CD14-positive monocyte (primary cell): ENCODE data around the gene NDUFS2. TPM values are rescaled to one million over a fixed set of nuclear protein-coding genes. Genes with fewer than 3 reads are reported as not detected.

Experiments
- DNase-seq, 3 donors: peaks; one replicate each; pipeline ENCODE4 v3.0.0-alpha.2; 2011 to 2022
- H2AFZ ChIP-seq: 2 replicates; pipeline ENCODE4 v1.6.0; 2012; ENCODE audit warnings: mild to moderate bottlenecking, low read depth, low read length, inconsistent platforms; ENCODE audit not compliant: insufficient read depth, poor library complexity, severe bottlenecking
- H3K27ac ChIP-seq, 2 donors: 1 replicate in 1 of 2; 2 replicates in 1 of 2; pipeline ENCODE4 v1.5.1; 2012 to 2013; ENCODE audit warnings: low read length in 2 of 2, control low read depth in 1 of 2, inconsistent platforms in 1 of 2, low read depth in 1 of 2, mild to moderate bottlenecking in 1 of 2
- H3K27me3 ChIP-seq, 2 donors: one replicate each; pipeline versions ENCODE4 v1.6.0 to v1.6.1; 2011 to 2013; ENCODE audit warnings: low read length in 2 of 2; ENCODE audit not compliant: control insufficient read depth in 2 of 2, insufficient read depth in 2 of 2
- H3K36me3 ChIP-seq, 2 donors: replicated peaks in 1 of 2; 1 replicate in 1 of 2; 2 replicates in 1 of 2; pipeline versions ENCODE4 v1.5.1 to v1.6.1; 2012 to 2013; ENCODE audit warnings: low read length in 2 of 2, control low read depth in 1 of 2, inconsistent platforms in 1 of 2, mild to moderate bottlenecking in 1 of 2; ENCODE audit not compliant: insufficient read depth in 2 of 2, control insufficient read depth in 1 of 2
- H3K4me1 ChIP-seq, 2 donors: 1 replicate in 1 of 2; 2 replicates in 1 of 2; pipeline versions ENCODE4 v1.5.1 to v1.6.1; 2012 to 2013; ENCODE audit warnings: low read length in 2 of 2, control low read depth in 1 of 2, inconsistent platforms in 1 of 2, mild to moderate bottlenecking in 1 of 2, moderate library complexity in 1 of 2; ENCODE audit not compliant: insufficient read depth in 2 of 2, control insufficient read depth in 1 of 2
- H3K4me2 ChIP-seq: replicated peaks from 2 replicates; pipeline ENCODE3; 2012; ENCODE audit warnings: low read length, moderate library complexity, mild to moderate bottlenecking; ENCODE audit not compliant: poor library complexity, severe bottlenecking; ENCODE audit errors: extremely low read depth
- H3K4me3 ChIP-seq, 3 experiments: fragments of 200-600 bp in 1 of 3; sonication (generic) in 1 of 3; replicated peaks in 1 of 3; 1 replicate in 2 of 3; 2 replicates in 1 of 3; pipeline ENCODE4 v1.5.1; 2011 to 2013; ENCODE audit warnings: low read length in 3 of 3, mild to moderate bottlenecking in 3 of 3, control low read depth in 2 of 3, low read depth in 2 of 3, inconsistent platforms in 1 of 3, moderate library complexity in 1 of 3
- H3K79me2 ChIP-seq: 2 replicates; pipeline ENCODE4 v1.6.0; 2012; ENCODE audit warnings: mild to moderate bottlenecking, control low read depth, inconsistent platforms, low read length, moderate library complexity; ENCODE audit not compliant: insufficient read depth
- H3K9ac ChIP-seq: 2 replicates; pipeline ENCODE4 v1.6.0; 2017; ENCODE audit warnings: low read length, mild to moderate bottlenecking; ENCODE audit not compliant: insufficient read depth, poor library complexity, severe bottlenecking
- H3K9me3 ChIP-seq, 2 donors: replicated peaks in 1 of 2; 1 replicate in 1 of 2; 2 replicates in 1 of 2; pipeline versions ENCODE4 v1.5.1 to v1.6.1; 2012 to 2013; ENCODE audit warnings: low read length in 2 of 2, control low read depth in 1 of 2; ENCODE audit not compliant: control insufficient read depth in 1 of 2, insufficient read depth in 1 of 2
- H4K20me1 ChIP-seq: 2 replicates; pipeline ENCODE4 v1.6.0; 2012; ENCODE audit warnings: mild to moderate bottlenecking, low read length, control low read depth, moderate library complexity; ENCODE audit not compliant: insufficient read depth
- H3K27ac Mint-ChIP-seq, 7 donors: one replicate each; pipeline ENCODE4 v1.8.0; 2020; ENCODE audit warnings: mild to moderate bottlenecking in 7 of 7, mixed read lengths in 7 of 7, moderate library complexity in 6 of 7, inconsistent platforms in 2 of 7
- H3K27me3 Mint-ChIP-seq, 3 donors: one replicate each; pipeline ENCODE4 v1.8.0; 2021 to 2022; ENCODE audit warnings: low read depth in 3 of 3, mild to moderate bottlenecking in 3 of 3, mixed read lengths in 3 of 3, moderate library complexity in 3 of 3, inconsistent platforms in 1 of 3
- H3K36me3 Mint-ChIP-seq, 2 donors: one replicate each; pipeline ENCODE4 v1.8.0; 2020; ENCODE audit warnings: mixed read lengths in 2 of 2, inconsistent platforms in 1 of 2, mild to moderate bottlenecking in 1 of 2
- H3K4me1 Mint-ChIP-seq: one replicate; pipeline ENCODE4 v1.8.0; 2020; ENCODE audit warnings: mild to moderate bottlenecking, mixed read lengths
- H3K4me3 Mint-ChIP-seq, 2 donors: one replicate each; pipeline ENCODE4 v1.8.0; 2020; ENCODE audit warnings: mild to moderate bottlenecking in 2 of 2, mixed read lengths in 2 of 2, moderate library complexity in 1 of 2
- H3K9me3 Mint-ChIP-seq, 7 donors: one replicate each; pipeline ENCODE4 v1.8.0; 2020 to 2022; ENCODE audit warnings: mixed read lengths in 7 of 7, mild to moderate bottlenecking in 6 of 7, moderate library complexity in 6 of 7, inconsistent platforms in 2 of 7
- CTCF ChIP-seq: fragments of 200-600 bp; IDR thresholded peaks from one replicate; pipeline ENCODE4 v1.8.0; 2022; ENCODE audit warnings: antibody characterized with exemption, mild to moderate bottlenecking
- WGBS: methylation state at CpG from one replicate; pipeline ENCODE4 v1.1.5; 2013; ENCODE audit warnings: missing lambda C conversion rate; ENCODE audit not compliant: insufficient coverage; 5-methylcytosine and 5-hydroxymethylcytosine counted together
- intact Hi-C, 2 donors: fragments of 100-400 bp; cut with micrococcal nuclease; formaldehyde crosslinking; loops; one replicate each; pipeline versions ENCODE4 v1.15.0 to v1.15.1; 2023
- polyA plus RNA-seq, 3 donors: library from polyadenylated mRNA; depleted of rRNA in 1 of 3; unstranded in 2 of 3; stranded (reverse) in 1 of 3; fragments of 300-500 nt in 2 of 3; fragments of >200 nt in 1 of 3; fragmentation: Illumina TruSeq in 2 of 3; gene quantifications; 1 replicate in 2 of 3; 2 replicates in 1 of 3; pipeline ENCODE4 v1.2.3, GENCODE V29; 2012 to 2021

NDUFS2 gene
- polyA plus RNA-seq, 3 donors: 87.5 to 119 (median 101) TPM

- intact Hi-C loops: no loop called here
Observed at GRCh38 chr1:161222175-161223019, 20.2 kb downstream of the NDUFS2 start.

More at GRCh38 chr1:161222175-161223019, 20.2 kb downstream of the NDUFS2 start:
- no peak overlapping the region for H3K4me2 ChIP-seq
- Mint-ChIP-seq H3K4me3 (no peak overlapping the region), H3K36me3 (peaks cover 55 to 61% of the 10 kb centered on the region in 2 donors), H3K4me1 (peaks cover 76% of the 10 kb centered on the region), H3K27me3 (peaks cover 0 to 3% (median 1%) of the 10 kb centered on the region in 3 donors), H3K27ac (peak overlapping the region; percentile 17 to 85 (median 58)), H3K9me3 (peaks cover 0 to 2% (median 0%) of the 10 kb centered on the region in 7 donors)
- H4K20me1 ChIP-seq: peaks cover 61% of the 10 kb centered on the region
- no peaks in the 10 kb centered on the region for H3K27me3 ChIP-seq
- TF ChIP-seq CTCF: no peak
- H2AFZ ChIP-seq: no peak overlapping the region
- peaks cover 26 to 57% of the 10 kb centered on the region in 2 donors for H3K36me3 ChIP-seq
- no peak for DNase-seq
- no peak overlapping the region for H3K4me3 ChIP-seq
- peaks cover 38 to 57% of the 10 kb centered on the region in 2 donors for H3K4me1 ChIP-seq
- H3K9me3 ChIP-seq: no peaks in the 10 kb centered on the region
- 93% methylated on average over 4 of the region's 6 CpGs for WGBS
- peak overlapping the region; percentile 12 to 37 for H3K27ac ChIP-seq
- peaks cover 37% of the 10 kb centered on the region for H3K79me2 ChIP-seq
- H3K9ac ChIP-seq: no peak overlapping the region
